Testis (tissue), 3 donors: Measurements from ENCODE around the gene HCK. TPM values are rescaled to one million over a fixed set of nuclear protein-coding genes. Genes with fewer than 3 reads are reported as not detected.
A peak's percentile ranks its signal among the peaks of the same experiment; 100 is the strongest.

Experiments used
- DNase-seq: peaks from one replicate; pipeline ENCODE4 v3.0.0-alpha.2; 2019
- H3K27ac ChIP-seq, 2 donors: fragments of 200-600 bp; sonication (generic); one replicate each; pipeline ENCODE4 v1.5.1; 2019
- H3K27me3 ChIP-seq: fragments of 200-600 bp; sonication (generic); one replicate; pipeline ENCODE4 v1.5.1; 2019
- H3K36me3 ChIP-seq: fragments of 200-600 bp; sonication (generic); one replicate; pipeline ENCODE4 v1.5.1; 2017; ENCODE audit warnings: low read depth; ENCODE audit errors: missing control alignments
- H3K4me1 ChIP-seq: fragments of 200-600 bp; sonication (generic); one replicate; pipeline ENCODE4 v1.5.1; 2019
- H3K4me3 ChIP-seq, 2 donors: fragments of 200-600 bp; sonication (generic); one replicate each; pipeline ENCODE4 v1.5.1; 2017 to 2019
- H3K9me3 ChIP-seq: fragments of 200-600 bp; sonication (generic); one replicate; pipeline ENCODE4 v1.5.1; 2017
- POLR2A ChIP-seq: fragments of 450-650 bp; IDR thresholded peaks from one replicate; pipeline ENCODE4 v1.6.1; 2017; ENCODE audit warnings: antibody characterized with exemption, mild to moderate bottlenecking, moderate library complexity
- WGBS, 2 donors: methylation state at CpG; one replicate each; pipeline ENCODE4 v1.1.5; 2018; 5-methylcytosine and 5-hydroxymethylcytosine counted together
- intact Hi-C: fragments of 100-400 bp; cut with DNase I; formaldehyde crosslinking; loops from one replicate; pipeline ENCODE4 v1.15.1; 2023; ENCODE audit warnings: low total_unique reads
- polyA plus RNA-seq: library from polyadenylated mRNA; stranded (reverse); fragments of 350-450 nt; fragmentation: Illumina TruSeq; extraction: RNeasy Lipid Tissue Mini Kit (QIAGEN cat#74804); gene quantifications from one replicate; pipeline ENCODE4 v1.2.3, GENCODE V29; 2014; ENCODE audit warnings: low read depth, low replicate concordance; ENCODE audit not compliant: insufficient read depth
- total RNA-seq, 2 donors: library from RNA; depleted of rRNA; stranded (reverse); fragments of >200 nt; gene quantifications; one replicate each; pipeline ENCODE4 v1.2.3, GENCODE V29; 2016
- TF ChIP-seq, protein P1 (sequence below), 3 experiments: fragments of 450-650 bp in 2 of 3; fragments of 200-600 bp in 1 of 3; sonication (generic) in 1 of 3; IDR thresholded peaks; one replicate each; pipeline ENCODE4 v1.5.1; 2016 to 2019; ENCODE audit warnings: antibody characterized with exemption in 3 of 3, mild to moderate bottlenecking in 2 of 3, moderate library complexity in 1 of 3

The HCK gene
- total and polyA plus RNA-seq, 3 donors from 2014 or later: 1.3 to 8.9 (median 4.5) TPM

DNA sequence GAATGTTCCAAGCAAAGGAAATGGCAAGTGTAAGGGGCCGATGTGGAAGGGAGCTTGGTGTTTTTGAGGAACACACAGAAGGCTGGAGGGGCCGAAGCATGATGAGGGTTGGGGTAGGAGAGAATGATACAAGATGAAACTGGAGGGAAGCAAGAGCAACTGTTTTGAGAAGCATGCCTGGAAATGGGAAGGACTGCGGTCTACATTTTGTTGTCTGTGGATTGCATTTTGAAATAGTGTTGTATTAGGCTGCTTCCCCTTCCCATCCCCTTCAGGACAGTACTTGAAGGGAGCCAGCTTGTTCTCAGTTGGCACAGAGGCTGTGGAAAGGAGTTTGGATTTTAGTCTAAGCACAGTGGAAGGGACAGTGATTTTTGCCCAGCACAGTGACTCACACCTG, 59.7 kb downstream of the HCK start:
- intact Hi-C loops: no loop called here
- no peaks in the 10 kb centered on the region for H3K9me3 ChIP-seq
- no peak overlapping the region for H3K27ac ChIP-seq
- no peaks in the 10 kb centered on the region for H3K36me3 ChIP-seq
- H3K4me1 ChIP-seq: peaks cover 18% of the 10 kb centered on the region
- WGBS, 2 donors: 85 to 89% methylated on average over 3 of the region's 3 CpGs
- TF ChIP-seq POLR2A: no peak
- TF ChIP-seq, protein P1, sequence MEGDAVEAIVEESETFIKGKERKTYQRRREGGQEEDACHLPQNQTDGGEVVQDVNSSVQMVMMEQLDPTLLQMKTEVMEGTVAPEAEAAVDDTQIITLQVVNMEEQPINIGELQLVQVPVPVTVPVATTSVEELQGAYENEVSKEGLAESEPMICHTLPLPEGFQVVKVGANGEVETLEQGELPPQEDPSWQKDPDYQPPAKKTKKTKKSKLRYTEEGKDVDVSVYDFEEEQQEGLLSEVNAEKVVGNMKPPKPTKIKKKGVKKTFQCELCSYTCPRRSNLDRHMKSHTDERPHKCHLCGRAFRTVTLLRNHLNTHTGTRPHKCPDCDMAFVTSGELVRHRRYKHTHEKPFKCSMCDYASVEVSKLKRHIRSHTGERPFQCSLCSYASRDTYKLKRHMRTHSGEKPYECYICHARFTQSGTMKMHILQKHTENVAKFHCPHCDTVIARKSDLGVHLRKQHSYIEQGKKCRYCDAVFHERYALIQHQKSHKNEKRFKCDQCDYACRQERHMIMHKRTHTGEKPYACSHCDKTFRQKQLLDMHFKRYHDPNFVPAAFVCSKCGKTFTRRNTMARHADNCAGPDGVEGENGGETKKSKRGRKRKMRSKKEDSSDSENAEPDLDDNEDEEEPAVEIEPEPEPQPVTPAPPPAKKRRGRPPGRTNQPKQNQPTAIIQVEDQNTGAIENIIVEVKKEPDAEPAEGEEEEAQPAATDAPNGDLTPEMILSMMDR (IDR thresholded peaks at IDR 0.05): no peak
- no peaks in the 10 kb centered on the region for H3K27me3 ChIP-seq
- H3K4me3 ChIP-seq: no peak overlapping the region
- DNase-seq: no peak

DNA sequence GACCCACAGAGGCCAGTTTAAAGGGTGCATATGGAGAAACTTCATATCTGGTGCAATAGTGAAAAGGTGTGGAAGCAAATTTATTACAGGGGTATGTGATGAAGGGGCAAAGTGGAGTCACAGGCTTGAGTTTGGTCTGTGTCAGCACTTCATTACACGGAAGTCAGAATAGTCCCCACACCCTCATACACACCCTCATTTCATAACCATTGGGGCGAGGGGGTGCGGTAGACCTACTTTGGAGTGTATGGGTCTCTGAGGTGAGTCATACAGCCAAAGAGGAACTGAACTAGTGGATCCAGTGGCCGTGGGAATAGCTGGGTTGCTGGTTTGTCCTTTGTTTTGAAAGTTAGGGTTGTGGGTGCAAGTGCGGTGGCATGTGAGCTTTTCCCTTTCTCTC, 60.8 kb downstream of the HCK start:
- no peaks in the 10 kb centered on the region for H3K27me3 ChIP-seq
- no peaks in the 10 kb centered on the region for H3K9me3 ChIP-seq
- H3K4me3 ChIP-seq: no peak overlapping the region
- H3K27ac ChIP-seq: no peak overlapping the region
- TF ChIP-seq, protein P1 (IDR thresholded peaks at IDR 0.05): no peak
- no peak for TF ChIP-seq POLR2A
- DNase-seq: peak; percentile 28
- peaks cover 25% of the 10 kb centered on the region for H3K4me1 ChIP-seq
- H3K36me3 ChIP-seq: no peaks in the 10 kb centered on the region
- WGBS, 2 donors: 80 to 95% methylated on average over 5 of the region's 5 CpGs
- intact Hi-C loops: no loop called here

DNA sequence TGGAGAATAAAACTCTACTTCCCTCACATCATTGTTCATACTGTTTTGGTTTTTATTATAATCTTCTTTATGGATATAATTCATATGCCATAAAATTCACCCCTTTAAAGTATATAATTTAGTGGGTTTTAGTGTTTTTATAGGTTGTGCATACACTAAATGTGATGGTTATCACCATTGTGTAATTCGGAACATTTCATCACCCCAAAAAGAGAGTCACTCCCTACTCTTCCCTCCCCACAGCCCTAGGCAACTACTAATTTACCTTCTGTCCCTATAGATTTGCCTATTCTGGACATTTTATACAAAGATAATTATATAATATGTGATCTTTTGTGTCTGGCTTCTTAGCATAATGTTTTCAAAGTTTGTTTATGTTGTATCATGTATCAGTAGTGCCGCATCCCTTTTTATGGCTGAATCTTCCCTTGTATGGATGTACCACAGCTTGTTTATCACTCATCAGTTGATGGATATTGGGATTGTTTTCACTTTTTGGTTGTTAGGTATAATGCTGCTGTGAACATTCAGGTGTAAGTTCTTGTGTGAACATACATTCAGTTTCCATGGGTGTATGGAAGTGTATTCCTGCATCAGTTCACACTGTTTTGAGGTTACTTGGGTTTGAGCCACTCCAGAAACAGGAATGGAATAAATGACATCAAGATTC, 61.7 kb downstream of the HCK start:
- no peak for TF ChIP-seq POLR2A
- TF ChIP-seq, protein P1 (IDR thresholded peaks at IDR 0.05): no peak
- H3K36me3 ChIP-seq: no peaks in the 10 kb centered on the region
- no peak overlapping the region for H3K4me3 ChIP-seq
- intact Hi-C loops: no loop called here
- DNase-seq: no peak
- H3K9me3 ChIP-seq: no peaks in the 10 kb centered on the region
- H3K27me3 ChIP-seq: no peaks in the 10 kb centered on the region
- H3K27ac ChIP-seq: no peak overlapping the region
- peaks cover 26% of the 10 kb centered on the region for H3K4me1 ChIP-seq
- 89 to 94% methylated on average over 2 of the region's 2 CpGs for WGBS, 2 donors

DNA sequence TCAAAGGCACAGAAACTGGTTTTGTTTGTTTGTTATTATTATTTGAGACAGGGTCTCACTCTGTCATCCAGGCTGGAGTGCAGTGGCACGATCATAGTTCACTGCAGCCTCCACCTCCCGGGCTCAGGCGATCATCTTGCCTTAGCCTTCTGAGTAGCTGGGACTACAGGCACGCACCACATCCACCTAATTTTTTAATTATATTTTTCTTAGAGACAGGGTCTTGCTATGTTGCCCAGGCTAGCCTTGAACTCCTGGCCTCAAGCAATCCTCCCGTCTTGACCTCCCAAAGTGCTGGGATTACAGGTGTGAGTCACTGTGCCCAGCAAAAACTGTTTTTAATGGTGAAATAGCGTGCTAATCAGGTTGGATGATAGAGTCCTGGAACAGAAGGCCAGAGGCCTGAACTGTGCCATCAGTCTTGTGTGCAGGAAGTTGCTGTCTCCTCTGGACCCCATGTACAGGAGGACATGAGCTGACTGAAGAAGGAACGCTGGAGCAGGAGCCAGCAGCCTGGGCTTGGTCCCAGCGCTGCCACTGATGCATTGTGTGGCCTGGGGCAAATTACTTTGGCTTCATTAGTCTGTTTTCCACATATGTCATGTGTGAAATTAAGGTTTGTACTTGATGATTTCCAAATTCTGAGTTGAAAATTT, 62.4 kb downstream of the HCK start:
- 79 to 82% methylated on average over 8 of the region's 8 CpGs for WGBS, 2 donors
- Histone ChIP-seq H3K27ac (no peak overlapping the region), H3K27me3 (no peaks in the 10 kb centered on the region), H3K9me3 (no peaks in the 10 kb centered on the region), H3K4me3 (no peak overlapping the region), H3K36me3 (no peaks in the 10 kb centered on the region), H3K4me1 (peaks cover 26% of the 10 kb centered on the region)
- TF ChIP-seq POLR2A: no peak
- TF ChIP-seq, protein P1 (IDR thresholded peaks at IDR 0.05): no peak
- intact Hi-C loops: no loop called here
- no peak for DNase-seq
